IMR-90 (cell line): ENCODE data around the gene CYCS. TPM values are rescaled to one million over a fixed set of nuclear protein-coding genes. Genes with fewer than 3 reads are reported as not detected.

ENCODE experiments used
- ATAC-seq: fragments of 200-7000 bp; cut with Tn5 transposase; 2 replicates; pipeline ENCODE4 v1.9.1; 2020; ENCODE audit warnings: low read depth, mild to moderate bottlenecking, moderate library complexity
- BruUV-seq: library from RNA; stranded (reverse); fragments of 400-500 nt; replicated peaks from 2 replicates; lab custom pipeline; 2021; lab: Mats Ljungman, UMichigan
- CTCF ChIA-PET: fragments of 300-600 bp; formaldehyde crosslinking; extraction: SDS; loops from one replicate; lab custom pipeline; 2021; ENCODE audit warnings: antibody characterized with exemption; lab: Yijun Ruan, JAX
- POLR2A ChIA-PET: fragments of 300-600 bp; sonication (Branson Sonifier 250); formaldehyde crosslinking; loops from one replicate; lab custom pipeline; 2022; ENCODE audit warnings: antibody characterized with exemption; ENCODE audit not compliant: unreplicated experiment; lab: Charles Lee
- DNase-seq: peaks from one replicate; pipeline ENCODE4 v3.0.0; 2013
- H2AFZ ChIP-seq: replicated peaks from 2 replicates; pipeline ENCODE3; 2013; ENCODE audit warnings: low read length, mild to moderate bottlenecking; ENCODE audit not compliant: poor library complexity
- H2AK5ac ChIP-seq: 2 replicates; pipeline ENCODE4 v1.6.1; 2013; ENCODE audit warnings: low read depth, low read length, inconsistent platforms
- H2AK9ac ChIP-seq: replicated peaks from 2 replicates; pipeline ENCODE3; 2013; ENCODE audit warnings: mild to moderate bottlenecking, low read depth, low read length, moderate library complexity; ENCODE audit not compliant: poor library complexity
- H2BK120ac ChIP-seq: 2 replicates; pipeline ENCODE4 v1.6.1; 2013; ENCODE audit warnings: low read depth, low read length, inconsistent platforms
- H2BK15ac ChIP-seq: 3 replicates; pipeline ENCODE4 v1.6.1; 2013; ENCODE audit warnings: low read depth, low read length, inconsistent platforms
- H2BK20ac ChIP-seq: 2 replicates; pipeline ENCODE4 v1.6.1; 2013; ENCODE audit warnings: low read depth, mild to moderate bottlenecking, inconsistent platforms, low read length, moderate library complexity
- H2BK5ac ChIP-seq: 2 replicates; pipeline ENCODE4 v1.6.1; 2013; ENCODE audit warnings: mild to moderate bottlenecking, low read depth, low read length, inconsistent platforms; ENCODE audit not compliant: poor library complexity, severe bottlenecking
- H3K14ac ChIP-seq: replicated peaks from 2 replicates; pipeline ENCODE4 v1.6.1; 2013; ENCODE audit warnings: low read depth, low read length, inconsistent platforms
- H3K18ac ChIP-seq: 2 replicates; pipeline ENCODE4 v1.6.1; 2013; ENCODE audit warnings: low read depth, low read length, control low read depth
- H3K23ac ChIP-seq: 2 replicates; pipeline ENCODE4 v1.6.1; 2013; ENCODE audit warnings: low read depth, low read length, inconsistent platforms
- H3K27ac ChIP-seq: 2 replicates; pipeline ENCODE4 v1.5.1; 2013; ENCODE audit warnings: mild to moderate bottlenecking, control low read depth, low read length; ENCODE audit not compliant: insufficient read depth
- H3K27me3 ChIP-seq: 2 replicates; pipeline ENCODE4 v1.6.1; 2013; ENCODE audit warnings: low read length; ENCODE audit not compliant: control insufficient read depth, insufficient read depth
- H3K36me3 ChIP-seq: 2 replicates; pipeline ENCODE4 v1.6.1; 2013; ENCODE audit warnings: low read length, mixed read lengths; ENCODE audit not compliant: control insufficient read depth, insufficient read depth
- H3K4ac ChIP-seq: 2 replicates; pipeline ENCODE4 v1.6.1; 2013; ENCODE audit warnings: low read depth, low read length, inconsistent platforms
- H3K4me1 ChIP-seq: 2 replicates; pipeline ENCODE4 v1.6.1; 2013; ENCODE audit warnings: low read length, mixed read lengths; ENCODE audit not compliant: control insufficient read depth, insufficient read depth
- H3K4me2 ChIP-seq: 2 replicates; pipeline ENCODE4 v1.6.1; 2013; ENCODE audit warnings: low read depth, mild to moderate bottlenecking, control low read depth, low read length, moderate library complexity
- H3K4me3 ChIP-seq: 2 replicates; pipeline ENCODE4 v1.5.1; 2013; ENCODE audit warnings: low read depth, mild to moderate bottlenecking, control low read depth, low read length, moderate library complexity; ENCODE audit not compliant: insufficient read depth
- H3K56ac ChIP-seq: 2 replicates; pipeline ENCODE4 v1.6.1; 2013; ENCODE audit warnings: low read length, inconsistent platforms; ENCODE audit not compliant: insufficient read depth; ENCODE audit errors: extremely low read depth
- H3K79me1 ChIP-seq, 2 experiments: 2 replicates each; pipeline ENCODE4 v1.6.1; 2013; ENCODE audit warnings: low read length in 2 of 2, inconsistent platforms in 1 of 2, low read depth in 1 of 2
- H3K9ac ChIP-seq: 2 replicates; pipeline ENCODE4 v1.6.1; 2013; ENCODE audit warnings: low read depth, low read length, control low read depth
- H3K9me1 ChIP-seq: 2 replicates; pipeline ENCODE4 v1.6.1; 2013; ENCODE audit warnings: low read length, inconsistent platforms; ENCODE audit not compliant: insufficient read depth
- H3K9me3 ChIP-seq: 2 replicates; pipeline ENCODE4 v1.6.1; 2013; ENCODE audit warnings: low read length; ENCODE audit not compliant: control insufficient read depth, insufficient read depth
- H4K20me1 ChIP-seq: 2 replicates; pipeline ENCODE4 v1.6.1; 2013; ENCODE audit warnings: low read length, inconsistent platforms; ENCODE audit not compliant: insufficient read depth
- H4K5ac ChIP-seq: 2 replicates; pipeline ENCODE4 v1.6.1; 2013; ENCODE audit warnings: mild to moderate bottlenecking, low read depth, low read length, control low read depth
- H4K8ac ChIP-seq, 2 experiments: 2 replicates each; pipeline ENCODE4 v1.6.1; 2013; ENCODE audit warnings: low read depth in 2 of 2, low read length in 2 of 2, control low read depth in 1 of 2, inconsistent platforms in 1 of 2
- H4K91ac ChIP-seq: 2 replicates; pipeline ENCODE4 v1.6.1; 2013; ENCODE audit warnings: low read depth, low read length, inconsistent platforms; ENCODE audit not compliant: insufficient read depth
- BHLHE40 ChIP-seq: fragments of 150-350 bp; IDR thresholded peaks from 2 replicates; pipeline ENCODE4 v1.6.1; 2016; ENCODE audit warnings: mild to moderate bottlenecking, low read depth, low read length
- CEBPB ChIP-seq: IDR thresholded peaks from 2 replicates; pipeline ENCODE4 v1.6.1; 2012; ENCODE audit warnings: low read depth, low read length, improper control_type of control experiment
- FOS ChIP-seq: fragments of 150-350 bp; IDR thresholded peaks from 2 replicates; pipeline ENCODE4 v1.6.1; 2016; ENCODE audit warnings: low read depth, low read length
- MAFK ChIP-seq: IDR thresholded peaks from 2 replicates; pipeline ENCODE4 v1.6.1; 2012; ENCODE audit warnings: low read depth, low read length, improper control_type of control experiment
- MAZ ChIP-seq: IDR thresholded peaks from 2 replicates; pipeline ENCODE4 v1.6.1; 2012; ENCODE audit warnings: low read depth, mild to moderate bottlenecking, low read length, improper control_type of control experiment, moderate library complexity, borderline replicate concordance
- NFE2L2 ChIP-seq: fragments of 150-350 bp; IDR thresholded peaks from 2 replicates; pipeline ENCODE4 v1.6.1; 2016; ENCODE audit warnings: low read depth, mild to moderate bottlenecking, low read length
- POLR2A ChIP-seq: IDR thresholded peaks from 2 replicates; pipeline ENCODE4 v1.6.1; 2012; ENCODE audit warnings: mild to moderate bottlenecking, low read depth, low read length
- RAD21 ChIP-seq: IDR thresholded peaks from 2 replicates; pipeline ENCODE4 v1.6.1; 2012; ENCODE audit warnings: low read length, improper control_type of control experiment
- RCOR1 ChIP-seq: IDR thresholded peaks from 2 replicates; pipeline ENCODE4 v1.6.1; 2012; ENCODE audit warnings: mild to moderate bottlenecking, low read length, improper control_type of control experiment; ENCODE audit not compliant: insufficient replicate concordance
- RFX5 ChIP-seq: IDR thresholded peaks from 2 replicates; pipeline ENCODE4 v1.8.0; 2012; ENCODE audit warnings: low read depth, mild to moderate bottlenecking, low read length, moderate library complexity
- WGBS, 2 experiments: methylation state at CpG; one replicate each; pipeline versions ENCODE4 v1.1.5 to v1.1.7; 2013; ENCODE audit warnings: missing lambda C conversion rate in 2 of 2; ENCODE audit not compliant: insufficient read length in 1 of 2; ENCODE audit errors: extremely low coverage in 2 of 2; 5-methylcytosine and 5-hydroxymethylcytosine counted together
- dilution Hi-C: fragments of 300-500 bp; cut with HindIII; formaldehyde crosslinking; loops from one replicate; pipeline ENCODE4 v1.14.3; 2018; ENCODE audit warnings: low sequenced_read_pairs; ENCODE audit not compliant: unreplicated experiment
- in situ Hi-C: fragments of 300-500 bp; cut with MboI; formaldehyde crosslinking; loops from 3 replicates; pipeline ENCODE4 v1.14.3; 2019; ENCODE audit warnings: low sequenced_read_pairs, inconsistent platforms, mixed read lengths
- intact Hi-C: fragments of 100-400 bp; cut with micrococcal nuclease; formaldehyde crosslinking; loops from 2 replicates; pipeline ENCODE4 v1.10.0; 2022
- polyA plus RNA-seq, 3 experiments: library from polyadenylated mRNA; depleted of rRNA; stranded (reverse); fragments of >200 nt; gene quantifications; 2 replicates each; pipeline ENCODE4 v1.2.3, GENCODE V29; 2012; ENCODE audit warnings: low replicate concordance in 1 of 3
- total RNA-seq: library from RNA; depleted of rRNA; stranded (reverse); fragments of >200 nt; gene quantifications from 2 replicates; pipeline ENCODE4 v1.2.3, GENCODE V29; 2012
- TF ChIP-seq, protein P1 (sequence below): conservative IDR thresholded peaks from 2 replicates; pipeline ENCODE4 v1.5.1; 2012; ENCODE audit warnings: mild to moderate bottlenecking, low read depth, low read length, improper control_type of control experiment
- TF ChIP-seq, protein P2 (sequence below): fragments of 150-350 bp; IDR thresholded peaks from 2 replicates; pipeline ENCODE4 v1.6.1; 2016; ENCODE audit warnings: low read depth, mild to moderate bottlenecking, low read length, moderate library complexity, borderline replicate concordance
- TF ChIP-seq, protein P3 (sequence below): fragments of 150-350 bp; IDR thresholded peaks from 2 replicates; pipeline ENCODE4 v1.6.1; 2017; ENCODE audit warnings: mild to moderate bottlenecking, antibody characterized with exemption, low read length, low read depth

The CYCS gene
- total and polyA plus RNA-seq, 2 of the 4 experiments (the other 2 are of a cell fraction), result 22.9 to 59.0 TPM

DNA sequence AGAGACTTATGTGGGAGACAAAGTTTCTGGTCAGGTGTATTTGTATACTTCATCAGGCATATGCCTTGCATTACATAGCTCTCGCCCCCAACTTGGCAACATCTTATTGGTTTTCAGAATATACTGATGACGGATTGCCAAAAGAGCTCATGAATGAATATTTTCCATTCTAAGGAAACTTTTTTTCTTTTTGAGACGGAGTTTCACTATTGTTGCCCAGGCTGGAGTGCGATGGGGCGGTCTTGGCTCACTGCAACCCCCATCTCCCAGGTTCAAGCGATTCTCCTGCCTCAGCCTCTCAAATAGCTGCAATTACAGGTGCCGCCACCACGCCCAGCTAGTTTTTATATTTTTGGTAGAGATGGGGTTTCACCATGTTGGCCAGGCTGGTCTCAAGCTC is 6.0 kb downstream of the CYCS start:
- no peak overlapping the region for H3K4me3 ChIP-seq
- H4K91ac ChIP-seq, result no peak overlapping the region
- no peak overlapping the region for H3K14ac ChIP-seq
- H3K27me3 ChIP-seq, result no peaks in the 10 kb centered on the region
- H4K5ac ChIP-seq, result no peak overlapping the region
- no peak overlapping the region for H3K4ac ChIP-seq
- no peak overlapping the region for H3K4me2 ChIP-seq
- H3K23ac ChIP-seq, result no peak overlapping the region
- no CpG with 5 or more reads among the region's 8 CpGs for WGBS, 2 experiments
- H3K9me3 ChIP-seq, result no peaks in the 10 kb centered on the region
- H3K18ac ChIP-seq, result no peak overlapping the region
- H2AK5ac ChIP-seq, result no peak overlapping the region
- H3K27ac ChIP-seq, result no peak overlapping the region
- DNase-seq (no peak), ATAC-seq (no peak)
- no peak overlapping the region for H4K8ac ChIP-seq
- TF ChIP-seq RCOR1, result no peak
- TF ChIP-seq POLR2A, result no peak
- TF ChIP-seq, protein P1, sequence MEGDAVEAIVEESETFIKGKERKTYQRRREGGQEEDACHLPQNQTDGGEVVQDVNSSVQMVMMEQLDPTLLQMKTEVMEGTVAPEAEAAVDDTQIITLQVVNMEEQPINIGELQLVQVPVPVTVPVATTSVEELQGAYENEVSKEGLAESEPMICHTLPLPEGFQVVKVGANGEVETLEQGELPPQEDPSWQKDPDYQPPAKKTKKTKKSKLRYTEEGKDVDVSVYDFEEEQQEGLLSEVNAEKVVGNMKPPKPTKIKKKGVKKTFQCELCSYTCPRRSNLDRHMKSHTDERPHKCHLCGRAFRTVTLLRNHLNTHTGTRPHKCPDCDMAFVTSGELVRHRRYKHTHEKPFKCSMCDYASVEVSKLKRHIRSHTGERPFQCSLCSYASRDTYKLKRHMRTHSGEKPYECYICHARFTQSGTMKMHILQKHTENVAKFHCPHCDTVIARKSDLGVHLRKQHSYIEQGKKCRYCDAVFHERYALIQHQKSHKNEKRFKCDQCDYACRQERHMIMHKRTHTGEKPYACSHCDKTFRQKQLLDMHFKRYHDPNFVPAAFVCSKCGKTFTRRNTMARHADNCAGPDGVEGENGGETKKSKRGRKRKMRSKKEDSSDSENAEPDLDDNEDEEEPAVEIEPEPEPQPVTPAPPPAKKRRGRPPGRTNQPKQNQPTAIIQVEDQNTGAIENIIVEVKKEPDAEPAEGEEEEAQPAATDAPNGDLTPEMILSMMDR, result no peak
- TF ChIP-seq MAZ, result no peak
- TF ChIP-seq MAFK, result no peak
- TF ChIP-seq, protein P2, sequence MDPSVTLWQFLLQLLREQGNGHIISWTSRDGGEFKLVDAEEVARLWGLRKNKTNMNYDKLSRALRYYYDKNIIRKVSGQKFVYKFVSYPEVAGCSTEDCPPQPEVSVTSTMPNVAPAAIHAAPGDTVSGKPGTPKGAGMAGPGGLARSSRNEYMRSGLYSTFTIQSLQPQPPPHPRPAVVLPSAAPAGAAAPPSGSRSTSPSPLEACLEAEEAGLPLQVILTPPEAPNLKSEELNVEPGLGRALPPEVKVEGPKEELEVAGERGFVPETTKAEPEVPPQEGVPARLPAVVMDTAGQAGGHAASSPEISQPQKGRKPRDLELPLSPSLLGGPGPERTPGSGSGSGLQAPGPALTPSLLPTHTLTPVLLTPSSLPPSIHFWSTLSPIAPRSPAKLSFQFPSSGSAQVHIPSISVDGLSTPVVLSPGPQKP, result no peak
- no peak for TF ChIP-seq BHLHE40
- TF ChIP-seq FOS, result no peak
- no peak for TF ChIP-seq RFX5
- TF ChIP-seq RAD21, result no peak
- TF ChIP-seq CEBPB, result no peak
- TF ChIP-seq NFE2L2, result no peak
- TF ChIP-seq, protein P3, sequence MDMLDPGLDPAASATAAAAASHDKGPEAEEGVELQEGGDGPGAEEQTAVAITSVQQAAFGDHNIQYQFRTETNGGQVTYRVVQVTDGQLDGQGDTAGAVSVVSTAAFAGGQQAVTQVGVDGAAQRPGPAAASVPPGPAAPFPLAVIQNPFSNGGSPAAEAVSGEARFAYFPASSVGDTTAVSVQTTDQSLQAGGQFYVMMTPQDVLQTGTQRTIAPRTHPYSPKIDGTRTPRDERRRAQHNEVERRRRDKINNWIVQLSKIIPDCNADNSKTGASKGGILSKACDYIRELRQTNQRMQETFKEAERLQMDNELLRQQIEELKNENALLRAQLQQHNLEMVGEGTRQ, result no peak
- no peak overlapping the region for H2BK15ac ChIP-seq
- dilution Hi-C loops (no loop called here), in situ Hi-C loops (loop anchor here (25.0 kb wide), 1 partner anchor 1582 kb away; the partner anchor contains the start of gene TRA2A), intact Hi-C loops (no loop called here)
- H3K79me1 ChIP-seq, result peaks cover 8 to 27% of the 10 kb centered on the region in 2 experiments; a peak in 2 of 4 replicates
- CTCF ChIA-PET, result no interaction called here
- no peak overlapping the region for H2AFZ ChIP-seq
- POLR2A ChIA-PET, result no interaction called here
- H3K4me1 ChIP-seq, result no peaks in the 10 kb centered on the region
- H3K9me1 ChIP-seq, result no peaks in the 10 kb centered on the region; the same call in 1 of the 2 replicates
- H2AK9ac ChIP-seq, result no peak overlapping the region
- H2BK120ac ChIP-seq, result no peak overlapping the region
- H3K56ac ChIP-seq, result no peak overlapping the region
- no peak overlapping the region for H2BK5ac ChIP-seq
- no peak overlapping the region for H2BK20ac ChIP-seq
- BruUV-seq, result no TSS peak
- H3K9ac ChIP-seq, result no peak overlapping the region
- H4K20me1 ChIP-seq, result peaks cover under 1% of the 10 kb centered on the region; the same call in 1 of the 2 replicates
- H3K36me3 ChIP-seq, result peaks cover 7% of the 10 kb centered on the region; the same call in 1 of the 2 replicates
